ENCODE results near the gene ADARB2. TPM values are rescaled to one million over a fixed set of nuclear protein-coding genes. Genes with fewer than 3 reads are reported as not detected.

The ADARB2 gene
- total RNA-seq, 1 experiment from 2014 or later: not detected

DNA sequence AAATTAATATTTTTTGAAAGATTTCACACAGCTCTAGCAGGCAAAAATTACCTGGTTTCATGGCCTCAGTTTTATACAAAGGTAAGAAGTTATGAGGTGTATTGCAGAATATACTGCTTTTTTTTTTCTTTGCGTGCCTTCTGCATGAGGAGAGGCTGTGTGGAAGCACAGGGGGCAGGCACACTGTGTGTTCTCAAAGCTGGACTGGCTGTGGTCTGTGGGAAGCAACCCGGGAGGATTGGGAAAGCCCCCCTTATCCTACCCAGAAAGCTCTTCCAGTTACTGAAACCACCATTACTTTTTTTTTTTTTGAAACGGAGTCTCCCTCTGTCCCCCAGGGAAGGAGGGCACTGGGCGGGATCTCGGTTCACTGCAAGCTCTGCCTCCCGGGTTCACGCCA is 25.0 kb downstream of the ADARB2 start:
- Mint-ChIP-seq H3K36me3 (ENCODE audit: insufficient read depth, unreplicated experiment) (no peaks in the 10 kb centered on the region), H3K4me1 (ENCODE audit: low read depth, unreplicated experiment) (no peaks in the 10 kb centered on the region), H3K27ac (ENCODE audit: unreplicated experiment) (no peak overlapping the region), H3K9me3 (ENCODE audit: low read depth, unreplicated experiment) (peaks cover 2% of the 10 kb centered on the region), H3K4me3 (ENCODE audit: low read depth, unreplicated experiment) (no peak overlapping the region), H3K27me3 (ENCODE audit: unreplicated experiment) (peaks cover 34% of the 10 kb centered on the region)
- TF ChIP-seq, protein P1, sequence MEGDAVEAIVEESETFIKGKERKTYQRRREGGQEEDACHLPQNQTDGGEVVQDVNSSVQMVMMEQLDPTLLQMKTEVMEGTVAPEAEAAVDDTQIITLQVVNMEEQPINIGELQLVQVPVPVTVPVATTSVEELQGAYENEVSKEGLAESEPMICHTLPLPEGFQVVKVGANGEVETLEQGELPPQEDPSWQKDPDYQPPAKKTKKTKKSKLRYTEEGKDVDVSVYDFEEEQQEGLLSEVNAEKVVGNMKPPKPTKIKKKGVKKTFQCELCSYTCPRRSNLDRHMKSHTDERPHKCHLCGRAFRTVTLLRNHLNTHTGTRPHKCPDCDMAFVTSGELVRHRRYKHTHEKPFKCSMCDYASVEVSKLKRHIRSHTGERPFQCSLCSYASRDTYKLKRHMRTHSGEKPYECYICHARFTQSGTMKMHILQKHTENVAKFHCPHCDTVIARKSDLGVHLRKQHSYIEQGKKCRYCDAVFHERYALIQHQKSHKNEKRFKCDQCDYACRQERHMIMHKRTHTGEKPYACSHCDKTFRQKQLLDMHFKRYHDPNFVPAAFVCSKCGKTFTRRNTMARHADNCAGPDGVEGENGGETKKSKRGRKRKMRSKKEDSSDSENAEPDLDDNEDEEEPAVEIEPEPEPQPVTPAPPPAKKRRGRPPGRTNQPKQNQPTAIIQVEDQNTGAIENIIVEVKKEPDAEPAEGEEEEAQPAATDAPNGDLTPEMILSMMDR (IDR thresholded peaks at IDR 0.05; ENCODE audit: unreplicated experiment): no peak
- BruUV-seq (replicated peaks): no TSS peak
- no peak for DNase-seq
- intact Hi-C loops (cut with micrococcal nuclease; ENCODE audit: unreplicated experiment): no loop called here
- CTCF ChIA-PET: no interaction called here

DNA sequence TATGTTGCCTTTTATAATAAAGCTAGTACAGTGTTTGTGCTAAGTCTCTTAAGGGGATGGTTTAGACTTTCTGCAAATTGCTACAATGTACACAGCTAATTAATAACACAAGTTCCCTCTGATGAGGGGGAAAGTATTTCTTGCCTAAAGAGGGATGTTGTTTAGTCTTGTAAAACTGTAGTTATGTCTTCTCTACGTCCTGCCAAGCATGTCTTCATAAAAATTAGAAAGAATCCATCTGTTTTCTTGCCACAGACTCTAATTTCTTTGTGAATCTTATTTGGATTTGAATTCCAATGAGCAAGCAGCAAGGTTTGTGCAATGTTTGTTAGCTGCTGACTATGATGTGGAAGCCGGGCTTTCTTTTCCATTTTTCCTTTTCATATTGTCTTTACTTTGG is 28.2 kb downstream of the ADARB2 start:
- no peaks in the 10 kb centered on the region for H3K4me1 Mint-ChIP-seq (ENCODE audit: low read depth, unreplicated experiment)
- peaks cover 17% of the 10 kb centered on the region for H3K27me3 Mint-ChIP-seq (ENCODE audit: unreplicated experiment)
- H3K27ac Mint-ChIP-seq (ENCODE audit: unreplicated experiment): no peak overlapping the region
- no peak overlapping the region for H3K4me3 Mint-ChIP-seq (ENCODE audit: low read depth, unreplicated experiment)
- DNase-seq: no peak
- intact Hi-C loops (cut with micrococcal nuclease; ENCODE audit: unreplicated experiment): no loop called here
- no TSS peak for BruUV-seq (replicated peaks)
- TF ChIP-seq, protein P1 (IDR thresholded peaks at IDR 0.05; ENCODE audit: unreplicated experiment): no peak
- CTCF ChIA-PET: no interaction called here
- peaks cover 3% of the 10 kb centered on the region for H3K9me3 Mint-ChIP-seq (ENCODE audit: low read depth, unreplicated experiment)
- no peaks in the 10 kb centered on the region for H3K36me3 Mint-ChIP-seq (ENCODE audit: insufficient read depth, unreplicated experiment)

DNA sequence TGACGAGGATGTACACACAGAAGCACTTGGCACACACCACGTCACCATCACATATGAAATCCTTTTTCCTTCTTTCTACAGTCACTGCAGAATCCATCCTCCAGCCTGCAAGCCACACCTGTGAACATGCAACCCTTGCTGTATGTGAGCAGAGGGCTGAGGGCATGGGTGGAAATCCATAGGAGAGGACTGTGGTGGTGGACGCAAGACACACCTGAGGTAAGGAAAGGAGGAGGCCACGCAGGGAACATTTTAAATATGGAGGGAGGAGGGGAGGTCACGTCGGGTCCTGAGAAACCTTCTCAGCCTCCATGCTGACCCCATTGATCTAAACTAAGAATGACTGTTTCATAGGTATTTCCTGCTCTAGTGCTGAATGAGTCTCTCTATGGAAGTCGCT is 28.6 kb downstream of the ADARB2 start:
- TF ChIP-seq, protein P1 (IDR thresholded peaks at IDR 0.05; ENCODE audit: unreplicated experiment): no peak
- Mint-ChIP-seq H3K36me3 (ENCODE audit: insufficient read depth, unreplicated experiment) (no peaks in the 10 kb centered on the region), H3K27me3 (ENCODE audit: unreplicated experiment) (peaks cover 17% of the 10 kb centered on the region), H3K27ac (ENCODE audit: unreplicated experiment) (no peak overlapping the region), H3K4me1 (ENCODE audit: low read depth, unreplicated experiment) (no peaks in the 10 kb centered on the region), H3K9me3 (ENCODE audit: low read depth, unreplicated experiment) (peaks cover 3% of the 10 kb centered on the region), H3K4me3 (ENCODE audit: low read depth, unreplicated experiment) (no peak overlapping the region)
- BruUV-seq (replicated peaks): no TSS peak
- intact Hi-C loops (cut with micrococcal nuclease; ENCODE audit: unreplicated experiment): no loop called here
- no peak for DNase-seq
- CTCF ChIA-PET: no interaction called here

DNA sequence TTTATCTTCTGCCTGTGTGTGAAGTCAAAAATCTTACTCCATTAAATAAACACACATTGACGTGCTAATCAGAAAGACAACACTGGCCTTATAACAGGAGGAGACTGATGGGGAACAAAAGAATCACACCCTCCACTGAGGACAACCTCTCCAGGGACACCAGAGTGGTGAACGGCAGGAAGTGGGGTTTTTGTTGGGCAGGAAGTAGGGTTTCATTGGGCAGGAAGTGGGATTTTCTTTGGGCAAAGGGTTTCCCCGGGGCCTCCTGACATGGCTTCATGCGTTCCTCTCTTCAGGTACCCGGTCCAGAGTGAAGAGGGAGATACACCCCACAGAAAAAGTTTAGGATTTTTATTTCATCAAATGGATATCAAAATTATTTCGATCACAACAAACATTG is 30.6 kb downstream of the ADARB2 start:
- CTCF ChIA-PET: no interaction called here
- Mint-ChIP-seq H3K4me3 (ENCODE audit: low read depth, unreplicated experiment) (no peak overlapping the region), H3K4me1 (ENCODE audit: low read depth, unreplicated experiment) (no peaks in the 10 kb centered on the region), H3K9me3 (ENCODE audit: low read depth, unreplicated experiment) (peaks cover 13% of the 10 kb centered on the region), H3K27ac (ENCODE audit: unreplicated experiment) (no peak overlapping the region), H3K36me3 (ENCODE audit: insufficient read depth, unreplicated experiment) (peaks cover under 1% of the 10 kb centered on the region), H3K27me3 (ENCODE audit: unreplicated experiment) (peaks cover 17% of the 10 kb centered on the region)
- intact Hi-C loops (cut with micrococcal nuclease; ENCODE audit: unreplicated experiment): no loop called here
- TF ChIP-seq, protein P1 (IDR thresholded peaks at IDR 0.05; ENCODE audit: unreplicated experiment): no peak
- DNase-seq: no peak
- BruUV-seq (replicated peaks): no TSS peak

Measured in Calu3 (cell line).